Spleen (tissue), 7 donors: ENCODE results near the gene ARID5B.

Source experiments
- POLR2A ChIP-seq, 3 donors: fragments of 450-650 bp; IDR thresholded peaks; one replicate each; pipeline ENCODE4 v1.5.1; 2017; ENCODE audit warnings: antibody characterized with exemption in 3 of 3, mild to moderate bottlenecking in 1 of 3
- POLR2AphosphoS5 ChIP-seq, 3 donors: sonication (generic); formaldehyde crosslinking; IDR thresholded peaks; one replicate each; pipeline ENCODE4 v1.5.1; 2017; ENCODE audit warnings: antibody characterized with exemption in 3 of 3
- TF ChIP-seq, protein P1 (sequence below), 11 experiments: fragments of 200-600 bp in 7 of 11; fragments of 450-650 bp in 4 of 11; sonication (generic) in 4 of 11; IDR thresholded peaks in 8 of 11; conservative IDR thresholded peaks in 3 of 11; 1 replicate in 7 of 11; 2 replicates in 4 of 11; pipeline versions ENCODE4 v1.4.0 to v1.8.0; 2016 to 2021; ENCODE audit warnings: antibody characterized with exemption in 11 of 11, inconsistent platforms in 4 of 11, mild to moderate bottlenecking in 1 of 11
- donor health status: DM: no; HTN: no; CAD: no; lungs with moderate emphysema.
- donor health status: DM: no; HTN: no; CAD: no.
- donor health status: DM: no; HTN: no; CAD: no.

DNA sequence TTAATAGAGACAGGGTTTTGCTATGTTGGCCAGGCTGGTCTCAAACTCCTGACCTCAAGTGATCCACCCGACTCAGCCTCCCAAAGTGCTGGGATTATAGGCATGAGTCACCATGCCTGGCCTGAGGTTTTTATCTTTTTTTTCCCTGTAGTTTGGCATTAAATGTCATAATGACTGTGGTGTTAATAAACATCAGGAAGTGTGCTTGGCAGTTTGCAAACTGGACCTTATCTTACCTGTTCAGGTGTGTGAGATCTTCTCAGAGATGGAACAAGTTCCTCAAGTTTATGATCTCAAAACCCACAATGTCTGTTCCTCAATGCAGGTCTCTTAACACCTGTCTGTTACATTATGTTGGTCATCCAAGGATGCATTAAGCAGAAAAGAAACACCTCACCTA is 80.0 kb downstream of the ARID5B start:
- TF ChIP-seq, protein P1, sequence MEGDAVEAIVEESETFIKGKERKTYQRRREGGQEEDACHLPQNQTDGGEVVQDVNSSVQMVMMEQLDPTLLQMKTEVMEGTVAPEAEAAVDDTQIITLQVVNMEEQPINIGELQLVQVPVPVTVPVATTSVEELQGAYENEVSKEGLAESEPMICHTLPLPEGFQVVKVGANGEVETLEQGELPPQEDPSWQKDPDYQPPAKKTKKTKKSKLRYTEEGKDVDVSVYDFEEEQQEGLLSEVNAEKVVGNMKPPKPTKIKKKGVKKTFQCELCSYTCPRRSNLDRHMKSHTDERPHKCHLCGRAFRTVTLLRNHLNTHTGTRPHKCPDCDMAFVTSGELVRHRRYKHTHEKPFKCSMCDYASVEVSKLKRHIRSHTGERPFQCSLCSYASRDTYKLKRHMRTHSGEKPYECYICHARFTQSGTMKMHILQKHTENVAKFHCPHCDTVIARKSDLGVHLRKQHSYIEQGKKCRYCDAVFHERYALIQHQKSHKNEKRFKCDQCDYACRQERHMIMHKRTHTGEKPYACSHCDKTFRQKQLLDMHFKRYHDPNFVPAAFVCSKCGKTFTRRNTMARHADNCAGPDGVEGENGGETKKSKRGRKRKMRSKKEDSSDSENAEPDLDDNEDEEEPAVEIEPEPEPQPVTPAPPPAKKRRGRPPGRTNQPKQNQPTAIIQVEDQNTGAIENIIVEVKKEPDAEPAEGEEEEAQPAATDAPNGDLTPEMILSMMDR (IDR thresholded peaks at IDR 0.05 in 8 of 11, conservative IDR thresholded peaks at IDR 0.05 in 3 of 11), result no peak
- TF ChIP-seq POLR2A (IDR thresholded peaks at IDR 0.05), result no peak
- no peak for TF ChIP-seq POLR2AphosphoS5 (IDR thresholded peaks at IDR 0.05)
